Germinal center (tissue), 1 donor: ENCODE data around the gene YIPF1.

ENCODE experiments used
- DNase-seq: peaks from one replicate; pipeline ENCODE4 v3.0.0; 2012; ENCODE audit warnings: mixed read lengths, low spot score

The YIPF1 gene

GRCh38 chr1:53889304-53890298 is at the start of gene YIPF1:
Gene YIPF1, minus strand, starts transcription at chr1:53889797. Its CDS starts 860 bp downstream, at chr1:53888937.
- peak; percentile 90 for DNase-seq

- no peak for DNase-seq
These were observed 48.7 kb upstream of the YIPF1 start for GRCh38 chr1:53938136-53938830.

GRCh38 chr1:53936430-53936829 is 46.8 kb upstream of the YIPF1 start:
- DNase-seq, result no peak

- DNase-seq, result no peak
These were observed 44.7 kb upstream of the YIPF1 start for GRCh38 chr1:53934170-53934765.

- DNase-seq, result no peak
These were observed 41.9 kb upstream of the YIPF1 start for GRCh38 chr1:53931523-53931922.

GRCh38 chr1:53930932-53931331 is 41.3 kb upstream of the YIPF1 start:
- DNase-seq, result no peak

- DNase-seq, result no peak
These were observed 39.8 kb upstream of the YIPF1 start for GRCh38 chr1:53929246-53929960.

GRCh38 chr1:53927376-53927881 is 37.8 kb upstream of the YIPF1 start:
- no peak for DNase-seq

GRCh38 chr1:53919675-53920066 is 30.1 kb upstream of the YIPF1 start:
- no peak for DNase-seq

GRCh38 chr1:53918343-53918742 is 28.7 kb upstream of the YIPF1 start:
- DNase-seq, result no peak

- no peak for DNase-seq
These were observed 23.9 kb upstream of the YIPF1 start for GRCh38 chr1:53913352-53914033.

GRCh38 chr1:53911442-53911841 is 21.8 kb upstream of the YIPF1 start:
- DNase-seq, result no peak

- DNase-seq, result no peak
These were observed 20.3 kb upstream of the YIPF1 start for GRCh38 chr1:53909946-53910345.

GRCh38 chr1:53906121-53906520 is 16.5 kb upstream of the YIPF1 start:
- DNase-seq, result no peak

- DNase-seq, result no peak
These were observed 15.9 kb upstream of the YIPF1 start for GRCh38 chr1:53905509-53905908.

- no peak for DNase-seq
These were observed 12.9 kb upstream of the YIPF1 start for GRCh38 chr1:53902235-53903138.

GRCh38 chr1:53899708-53900107 is 10.1 kb upstream of the YIPF1 start:
- DNase-seq, result no peak

GRCh38 chr1:53899206-53899628 is 9.6 kb upstream of the YIPF1 start:
- no peak for DNase-seq

- no peak for DNase-seq
These were observed 7.1 kb upstream of the YIPF1 start for GRCh38 chr1:53896635-53897229.

- no peak for DNase-seq
These were observed 5.8 kb upstream of the YIPF1 start for GRCh38 chr1:53895421-53895820.
